Astrocyte (in vitro differentiated cells and primary cell): ENCODE data around the gene ABHD17A. TPM values are rescaled to one million over a fixed set of nuclear protein-coding genes. Genes with fewer than 3 reads are reported as not detected.
A peak's percentile ranks its signal among the peaks of the same experiment; 100 is the strongest.

Experiments
- DNase-seq: peaks from one replicate; pipeline ENCODE4 v3.0.0-alpha.2; 2010; ENCODE audit warnings: low read depth
- FAIRE-seq: peaks from 2 replicates; lab custom pipeline; 2011; peaks lifted over from hg19 to GRCh38; lab: Jason Lieb, UNC
- H2AFZ ChIP-seq: 2 replicates; pipeline ENCODE4 v1.6.0; 2012; ENCODE audit warnings: low read depth, low read length, inconsistent platforms
- H3K27ac ChIP-seq: 2 replicates; pipeline ENCODE4 v1.5.1; 2011; ENCODE audit warnings: low read depth, low read length, inconsistent platforms
- H3K27me3 ChIP-seq: 2 replicates; pipeline ENCODE4 v1.6.0; 2011; ENCODE audit warnings: low read length, inconsistent platforms; ENCODE audit not compliant: insufficient read depth
- H3K36me3 ChIP-seq: 2 replicates; pipeline ENCODE4 v1.5.1; 2011; ENCODE audit warnings: low read length, inconsistent platforms; ENCODE audit not compliant: insufficient read depth
- H3K4me1 ChIP-seq: 2 replicates; pipeline ENCODE4 v1.5.1; 2011; ENCODE audit warnings: low read length, inconsistent platforms; ENCODE audit not compliant: insufficient read depth
- H3K4me2 ChIP-seq: 2 replicates; pipeline ENCODE4 v1.6.0; 2012; ENCODE audit warnings: low read length, inconsistent platforms
- H3K4me3 ChIP-seq: 2 replicates; pipeline ENCODE4 v1.5.1; 2011; ENCODE audit warnings: low read depth, mild to moderate bottlenecking, low read length, inconsistent platforms; ENCODE audit not compliant: insufficient read depth
- H3K79me2 ChIP-seq: 2 replicates; pipeline ENCODE4 v1.6.0; 2012; ENCODE audit warnings: mild to moderate bottlenecking, low read length, inconsistent platforms; ENCODE audit not compliant: insufficient read depth
- H3K9ac ChIP-seq: 2 replicates; pipeline ENCODE4 v1.6.0; 2012; ENCODE audit warnings: mild to moderate bottlenecking, low read length, inconsistent platforms
- H3K9me3 ChIP-seq: 2 replicates; pipeline ENCODE4 v1.5.1; 2012; ENCODE audit warnings: low read depth, mild to moderate bottlenecking, low read length, inconsistent platforms; ENCODE audit not compliant: insufficient read depth
- H4K20me1 ChIP-seq: 2 replicates; pipeline ENCODE4 v1.6.0; 2012; ENCODE audit warnings: low read length, inconsistent platforms; ENCODE audit not compliant: insufficient read depth
- H3K27ac Mint-ChIP-seq: one replicate; pipeline ENCODE4 v1.8.0; 2021; ENCODE audit warnings: mild to moderate bottlenecking, mixed read lengths; ENCODE audit not compliant: unreplicated experiment
- H3K27me3 Mint-ChIP-seq: one replicate; pipeline ENCODE4 v1.8.0; 2021; ENCODE audit warnings: low read depth, mixed read lengths; ENCODE audit not compliant: unreplicated experiment
- H3K36me3 Mint-ChIP-seq: one replicate; pipeline ENCODE4 v1.8.0; 2021; ENCODE audit warnings: low read depth, mixed read lengths; ENCODE audit not compliant: unreplicated experiment
- H3K4me1 Mint-ChIP-seq: one replicate; pipeline ENCODE4 v1.8.0; 2021; ENCODE audit warnings: low read depth, mixed read lengths; ENCODE audit not compliant: unreplicated experiment
- H3K4me3 Mint-ChIP-seq: one replicate; pipeline ENCODE4 v1.8.0; 2021; ENCODE audit warnings: mild to moderate bottlenecking, moderate library complexity, mixed read lengths; ENCODE audit not compliant: unreplicated experiment
- H3K9me3 Mint-ChIP-seq: one replicate; pipeline ENCODE4 v1.8.0; 2021; ENCODE audit warnings: mild to moderate bottlenecking, mixed read lengths; ENCODE audit not compliant: unreplicated experiment
- EZH2 ChIP-seq: IDR thresholded peaks from 2 replicates; pipeline ENCODE4 v1.6.1; 2012; ENCODE audit warnings: mild to moderate bottlenecking, low read length, inconsistent platforms; ENCODE audit not compliant: insufficient read depth
- total RNA-seq: library from RNA; stranded (reverse); gene quantifications from 2 replicates; pipeline ENCODE4 v1.2.1, GENCODE V29; 2021
- TF ChIP-seq, protein P1 (sequence below): IDR thresholded peaks from 2 replicates; pipeline ENCODE4 v1.5.1; 2011; ENCODE audit warnings: low read depth, mild to moderate bottlenecking, inconsistent platforms, low read length, moderate library complexity; ENCODE audit not compliant: insufficient read depth

The ABHD17A gene
- total RNA-seq, 1 donor from 2014 or later: 56.7 TPM

DNA sequence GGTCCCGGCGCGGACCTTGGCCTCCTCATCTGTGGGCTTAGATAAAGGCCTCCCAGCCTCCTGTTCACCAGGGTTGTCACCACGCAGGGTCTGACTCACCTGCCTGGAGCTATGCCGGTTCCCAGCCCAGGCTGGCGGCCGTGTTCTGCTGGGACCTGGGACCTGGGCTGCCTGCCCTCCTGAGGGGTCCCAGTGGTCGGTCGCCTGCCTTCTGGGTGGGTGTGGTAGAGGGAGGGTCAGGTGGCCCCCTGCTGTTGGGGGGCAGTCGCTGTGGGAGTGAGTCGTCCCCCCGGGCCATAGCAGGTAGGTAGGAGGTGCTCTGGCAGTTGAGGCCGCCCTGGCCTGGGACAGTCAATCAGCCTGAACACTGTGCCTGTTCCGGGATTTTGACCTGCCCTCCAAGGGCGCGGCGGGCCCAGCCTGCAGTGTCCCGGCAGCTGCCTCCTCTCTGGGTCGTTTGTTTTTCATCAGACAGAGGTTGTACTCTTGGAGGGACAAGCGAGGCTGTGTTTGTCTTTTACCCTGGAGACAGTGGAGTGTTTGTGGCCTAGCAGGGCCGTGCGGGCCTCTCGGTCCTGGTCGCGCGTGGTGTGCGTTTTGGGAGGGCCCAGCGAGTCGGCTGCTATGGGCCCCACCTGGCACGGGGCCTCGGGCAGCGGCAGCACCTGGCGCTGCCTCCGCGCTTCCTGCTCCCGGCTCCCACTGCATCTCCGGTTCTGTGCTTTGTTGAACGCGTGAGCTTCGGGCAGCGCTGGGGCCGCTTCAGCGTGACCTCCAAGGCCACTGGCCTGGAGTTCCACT, 22.5 kb upstream of the ABHD17A start:
- Mint-ChIP-seq H3K4me3 (no peak overlapping the region), H3K27me3 (no peaks in the 10 kb centered on the region), H3K36me3 (no peaks in the 10 kb centered on the region), H3K9me3 (no peaks in the 10 kb centered on the region), H3K27ac (no peak overlapping the region), H3K4me1 (peaks cover 7% of the 10 kb centered on the region)
- Histone ChIP-seq H3K4me3 (no peak overlapping the region), H3K79me2 (peaks cover 70% of the 10 kb centered on the region), H3K36me3 (no peaks in the 10 kb centered on the region), H3K4me1 (peaks cover 10% of the 10 kb centered on the region), H4K20me1 (peaks cover 42% of the 10 kb centered on the region), H3K27me3 (no peaks in the 10 kb centered on the region), H3K4me2 (peak overlapping the region; percentile 7), H2AFZ (no peak overlapping the region), H3K27ac (no peak overlapping the region), H3K9ac (no peak overlapping the region), H3K9me3 (no peaks in the 10 kb centered on the region)
- TF ChIP-seq, protein P1, sequence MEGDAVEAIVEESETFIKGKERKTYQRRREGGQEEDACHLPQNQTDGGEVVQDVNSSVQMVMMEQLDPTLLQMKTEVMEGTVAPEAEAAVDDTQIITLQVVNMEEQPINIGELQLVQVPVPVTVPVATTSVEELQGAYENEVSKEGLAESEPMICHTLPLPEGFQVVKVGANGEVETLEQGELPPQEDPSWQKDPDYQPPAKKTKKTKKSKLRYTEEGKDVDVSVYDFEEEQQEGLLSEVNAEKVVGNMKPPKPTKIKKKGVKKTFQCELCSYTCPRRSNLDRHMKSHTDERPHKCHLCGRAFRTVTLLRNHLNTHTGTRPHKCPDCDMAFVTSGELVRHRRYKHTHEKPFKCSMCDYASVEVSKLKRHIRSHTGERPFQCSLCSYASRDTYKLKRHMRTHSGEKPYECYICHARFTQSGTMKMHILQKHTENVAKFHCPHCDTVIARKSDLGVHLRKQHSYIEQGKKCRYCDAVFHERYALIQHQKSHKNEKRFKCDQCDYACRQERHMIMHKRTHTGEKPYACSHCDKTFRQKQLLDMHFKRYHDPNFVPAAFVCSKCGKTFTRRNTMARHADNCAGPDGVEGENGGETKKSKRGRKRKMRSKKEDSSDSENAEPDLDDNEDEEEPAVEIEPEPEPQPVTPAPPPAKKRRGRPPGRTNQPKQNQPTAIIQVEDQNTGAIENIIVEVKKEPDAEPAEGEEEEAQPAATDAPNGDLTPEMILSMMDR: no peak
- no peak for TF ChIP-seq EZH2
- FAIRE-seq (no peak), DNase-seq (no peak)

DNA sequence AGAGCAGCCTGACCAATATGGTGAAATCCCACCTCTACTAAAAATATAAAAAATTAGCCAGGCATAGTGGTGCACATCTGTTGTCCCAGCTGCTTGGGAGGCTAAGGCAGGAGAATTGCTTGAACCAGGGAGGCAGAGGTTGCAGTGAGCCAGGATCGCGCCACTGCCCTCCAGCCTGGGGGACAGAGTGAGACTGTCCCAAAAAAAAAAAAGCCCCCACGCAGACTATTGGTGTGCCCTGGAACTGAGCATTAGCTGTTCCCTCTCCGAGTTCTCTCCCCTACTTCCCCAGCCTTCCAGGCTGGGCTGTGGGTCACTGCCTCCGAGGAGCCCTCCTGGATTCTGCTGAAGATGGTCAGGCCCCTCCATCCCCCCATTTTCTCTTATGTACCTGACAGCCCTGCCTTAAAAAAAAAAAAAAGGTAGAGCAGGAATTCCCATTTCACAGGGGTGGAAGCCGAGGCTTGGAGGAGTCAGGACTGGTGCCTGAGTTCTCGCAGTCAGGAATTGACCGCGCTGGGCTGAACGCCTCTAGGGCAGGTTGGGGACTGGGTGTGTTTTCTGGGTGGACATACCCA, 21.8 kb upstream of the ABHD17A start:
- Histone ChIP-seq H2AFZ (no peak overlapping the region), H3K36me3 (no peaks in the 10 kb centered on the region), H3K9me3 (no peaks in the 10 kb centered on the region), H3K27me3 (no peaks in the 10 kb centered on the region), H3K4me2 (peak overlapping the region; percentile 7), H3K9ac (no peak overlapping the region), H3K4me1 (peaks cover 10% of the 10 kb centered on the region), H3K79me2 (peaks cover 63% of the 10 kb centered on the region), H3K27ac (no peak overlapping the region), H3K4me3 (no peak overlapping the region), H4K20me1 (peaks cover 42% of the 10 kb centered on the region)
- peaks cover 7% of the 10 kb centered on the region for H3K4me1 Mint-ChIP-seq
- peak overlapping the region; percentile 47 for H3K27ac Mint-ChIP-seq
- H3K36me3 Mint-ChIP-seq: no peaks in the 10 kb centered on the region
- no peaks in the 10 kb centered on the region for H3K9me3 Mint-ChIP-seq
- H3K27me3 Mint-ChIP-seq: no peaks in the 10 kb centered on the region
- no peak overlapping the region for H3K4me3 Mint-ChIP-seq
- no peak for DNase-seq
- TF ChIP-seq, protein P1: no peak
- TF ChIP-seq EZH2: no peak
- FAIRE-seq: no peak
